Muscle layer of duodenum (tissue), 2 donors: ENCODE measurements around the gene TMPRSS15.

Experiments
- H3K27ac ChIP-seq: one replicate; pipeline ENCODE4 v1.7.0; 2013; ENCODE audit warnings: mild to moderate bottlenecking, low read length
- H3K27me3 ChIP-seq: one replicate; pipeline ENCODE4 v1.7.0; 2013; ENCODE audit warnings: low read depth, mild to moderate bottlenecking, control low read depth, low read length
- H3K36me3 ChIP-seq, 2 donors: one replicate each; pipeline ENCODE4 v1.7.0; 2013; ENCODE audit warnings: low read length in 2 of 2, control low read depth in 1 of 2, mild to moderate bottlenecking in 1 of 2; ENCODE audit not compliant: insufficient read depth in 2 of 2, control insufficient read depth in 1 of 2
- H3K4me1 ChIP-seq, 2 donors: one replicate each; pipeline ENCODE4 v1.7.0; 2013; ENCODE audit warnings: low read length in 2 of 2, mild to moderate bottlenecking in 2 of 2, control low read depth in 1 of 2, moderate library complexity in 1 of 2; ENCODE audit not compliant: insufficient read depth in 2 of 2, control insufficient read depth in 1 of 2
- H3K4me3 ChIP-seq, 2 donors: one replicate each; pipeline ENCODE4 v1.7.0; 2013; ENCODE audit warnings: low read length in 2 of 2, low read depth in 1 of 2, mild to moderate bottlenecking in 1 of 2
- H3K9me3 ChIP-seq, 2 donors: one replicate each; pipeline ENCODE4 v1.7.0; 2013; ENCODE audit warnings: low read length in 2 of 2, control low read depth in 1 of 2, mild to moderate bottlenecking in 1 of 2; ENCODE audit not compliant: control insufficient read depth in 1 of 2
- donor health status: healthy.

Gene TMPRSS15

DNA sequence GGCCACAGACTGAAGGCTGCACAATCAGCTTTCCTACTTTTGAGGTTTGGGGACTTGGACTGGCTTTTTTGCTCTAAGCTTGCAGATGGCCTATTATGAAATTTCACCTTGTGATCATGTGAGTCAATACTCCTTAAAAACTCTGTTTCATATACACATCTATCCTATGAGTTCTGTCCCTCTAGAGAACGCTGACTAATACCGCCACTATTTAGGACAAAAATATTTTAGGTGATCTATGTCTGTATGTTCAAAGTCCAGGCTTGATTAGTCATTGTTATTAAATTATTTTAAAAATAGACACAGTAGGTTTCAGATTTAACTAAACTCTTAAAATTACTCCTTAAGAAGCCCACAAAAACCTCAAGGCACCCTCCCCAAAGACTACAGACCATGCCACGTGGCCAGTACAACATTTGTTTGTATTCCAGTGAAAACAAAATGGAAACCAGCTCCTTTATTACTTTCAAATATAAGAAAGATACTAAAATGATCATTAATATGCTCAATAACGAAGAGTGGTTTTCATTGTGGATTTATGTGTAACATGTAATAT is 63.1 kb downstream of the TMPRSS15 start:
- H3K27me3 ChIP-seq, result no peaks in the 10 kb centered on the region
- no peaks in the 10 kb centered on the region for H3K36me3 ChIP-seq
- H3K9me3 ChIP-seq, result no peaks in the 10 kb centered on the region
- H3K27ac ChIP-seq, result no peak overlapping the region
- H3K4me1 ChIP-seq, result no peaks in the 10 kb centered on the region
- H3K4me3 ChIP-seq, result no peak overlapping the region

DNA sequence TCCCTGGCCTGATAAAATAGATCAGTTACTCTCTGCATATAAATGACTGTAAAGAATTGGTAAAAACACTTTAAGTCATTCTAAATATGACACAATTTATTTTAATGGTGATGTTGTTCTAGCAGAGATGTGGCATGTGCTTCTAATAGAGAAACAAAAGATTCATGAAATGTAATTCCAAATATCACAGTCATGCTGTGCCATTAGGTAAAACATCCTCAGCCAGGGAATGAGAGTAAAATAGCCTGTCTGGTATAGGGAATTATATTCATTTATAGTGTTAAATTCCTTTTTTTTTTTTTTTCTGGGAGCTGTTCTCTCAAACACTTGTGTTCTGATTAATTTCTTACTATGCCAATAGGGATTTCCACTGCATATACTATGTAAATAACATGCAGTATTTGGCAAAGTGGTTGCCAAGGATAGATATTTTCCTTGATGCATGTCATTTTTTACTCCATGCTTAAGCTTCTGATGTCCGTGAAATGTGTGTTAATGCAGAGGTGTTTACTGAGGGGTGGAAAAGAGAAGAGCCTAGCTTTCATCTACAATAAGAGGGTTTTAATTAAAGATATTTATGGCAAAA is 67.8 kb downstream of the TMPRSS15 start:
- Histone ChIP-seq H3K27me3 (no peaks in the 10 kb centered on the region), H3K27ac (no peak overlapping the region), H3K4me1 (no peaks in the 10 kb centered on the region), H3K4me3 (no peak overlapping the region), H3K36me3 (no peaks in the 10 kb centered on the region), H3K9me3 (no peaks in the 10 kb centered on the region)

DNA sequence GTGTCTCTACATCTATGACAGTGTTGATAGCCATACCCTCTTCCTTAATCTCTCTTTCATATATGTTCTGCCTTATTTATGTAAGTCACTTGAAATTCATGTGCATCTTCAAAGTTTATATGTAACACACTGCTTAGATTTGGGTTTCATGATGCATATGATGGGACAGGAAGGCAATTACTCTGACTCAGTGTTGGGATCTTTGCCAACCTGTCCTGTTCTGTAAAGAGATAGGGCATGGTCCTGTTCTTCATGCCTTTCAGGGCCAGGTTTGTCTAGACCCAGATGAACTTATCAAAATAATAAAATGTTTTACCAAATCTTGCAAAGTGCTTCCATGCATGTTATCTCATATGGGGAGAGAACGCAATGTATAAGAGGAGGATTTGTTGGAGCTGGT is 69.5 kb downstream of the TMPRSS15 start:
- no peaks in the 10 kb centered on the region for H3K4me1 ChIP-seq
- no peaks in the 10 kb centered on the region for H3K36me3 ChIP-seq

DNA sequence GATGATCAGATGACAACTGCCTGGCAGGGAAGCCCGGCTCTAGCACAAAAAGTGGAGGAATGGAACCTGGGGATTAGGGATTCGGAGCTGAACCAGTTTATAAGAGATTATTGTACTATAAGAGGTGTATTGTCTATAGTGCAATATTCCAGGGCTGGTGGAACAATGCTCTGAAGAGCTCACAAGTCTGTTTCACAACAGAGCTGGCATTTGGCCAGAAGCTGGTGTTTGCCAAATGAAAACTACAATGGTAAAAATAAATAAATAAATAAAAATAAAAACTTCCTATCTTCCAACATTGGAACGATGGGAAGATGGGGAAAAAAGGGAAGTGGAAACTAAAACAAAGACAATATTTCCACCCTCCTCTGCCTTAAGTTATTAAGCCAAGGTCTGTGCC is 85.4 kb downstream of the TMPRSS15 start:
- H3K9me3 ChIP-seq, result no peaks in the 10 kb centered on the region
- H3K27me3 ChIP-seq, result no peaks in the 10 kb centered on the region
- H3K36me3 ChIP-seq, result no peaks in the 10 kb centered on the region
- H3K27ac ChIP-seq, result no peak overlapping the region
- no peaks in the 10 kb centered on the region for H3K4me1 ChIP-seq
- H3K4me3 ChIP-seq, result no peak overlapping the region

More for the DNA sequence above, 69.5 kb downstream of the TMPRSS15 start:
- Histone ChIP-seq H3K27ac (no peak overlapping the region), H3K9me3 (no peaks in the 10 kb centered on the region), H3K4me3 (no peak overlapping the region), H3K27me3 (no peaks in the 10 kb centered on the region)

DNA sequence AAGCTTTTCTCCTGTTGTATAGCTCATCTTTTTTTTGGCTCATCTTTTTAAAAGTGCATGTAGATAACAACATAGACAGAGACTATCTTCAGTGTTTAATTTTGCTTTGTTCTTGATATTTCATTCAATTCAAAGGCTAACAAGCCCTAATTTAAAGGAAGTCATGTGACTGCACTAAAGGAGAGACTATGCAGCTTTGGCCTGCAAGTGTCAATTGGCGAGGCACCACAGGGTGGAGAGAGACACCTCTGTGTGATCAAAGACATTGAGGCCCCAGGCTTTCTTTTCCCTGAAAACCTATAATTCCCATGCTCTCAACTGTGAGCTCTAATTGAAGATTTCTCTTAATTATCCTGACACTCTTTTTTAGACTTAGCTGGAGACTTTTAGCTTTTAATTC is 105.4 kb downstream of the TMPRSS15 start:
- Histone ChIP-seq H3K9me3 (no peaks in the 10 kb centered on the region), H3K4me1 (no peaks in the 10 kb centered on the region), H3K27me3 (no peaks in the 10 kb centered on the region), H3K4me3 (no peak overlapping the region), H3K27ac (no peak overlapping the region), H3K36me3 (no peaks in the 10 kb centered on the region)

DNA sequence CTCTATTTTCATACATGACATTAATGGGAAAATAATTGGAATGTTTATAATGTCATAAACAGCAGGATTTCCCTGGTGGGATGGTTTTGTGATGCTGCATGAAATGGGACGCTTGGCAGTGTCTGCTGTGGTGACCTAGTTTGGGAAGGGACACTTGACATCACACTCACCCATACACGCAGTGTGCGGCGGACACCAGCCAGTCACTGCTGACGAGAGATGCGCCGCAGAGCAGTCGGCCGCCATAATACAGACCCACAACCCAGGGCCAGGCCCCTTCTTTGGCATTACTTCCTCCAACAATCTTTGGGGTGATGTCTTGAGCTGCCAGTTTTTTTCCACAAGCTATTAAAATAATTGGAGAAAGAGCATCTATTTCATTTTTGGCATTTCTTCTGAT is 109.5 kb downstream of the TMPRSS15 start:
- no peaks in the 10 kb centered on the region for H3K4me1 ChIP-seq
- no peaks in the 10 kb centered on the region for H3K36me3 ChIP-seq
- H3K27me3 ChIP-seq, result no peaks in the 10 kb centered on the region
- H3K4me3 ChIP-seq, result no peak overlapping the region
- H3K9me3 ChIP-seq, result no peaks in the 10 kb centered on the region
- no peak overlapping the region for H3K27ac ChIP-seq

DNA sequence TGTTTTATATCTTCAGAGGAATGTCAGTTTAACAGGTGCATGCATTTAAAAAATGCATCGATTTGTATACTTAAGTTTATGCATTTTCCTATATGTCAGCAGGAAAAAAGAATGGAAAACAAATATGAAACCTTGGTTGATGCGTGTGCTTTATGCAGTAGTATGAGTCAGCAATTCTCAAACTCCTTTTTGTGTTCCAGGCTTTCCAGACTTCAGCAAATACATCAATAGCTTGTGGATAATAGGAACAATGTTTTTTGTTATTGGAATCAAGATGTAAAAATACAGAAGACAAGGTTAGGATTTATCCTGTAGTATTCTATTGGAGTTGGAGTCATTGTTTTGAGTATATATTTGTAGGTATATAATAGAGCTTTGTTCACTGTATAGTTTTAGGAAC is 113.7 kb downstream of the TMPRSS15 start:
- Histone ChIP-seq H3K4me3 (no peak overlapping the region), H3K9me3 (peaks cover 0 to 2% of the 10 kb centered on the region in 2 donors), H3K27me3 (no peaks in the 10 kb centered on the region), H3K36me3 (no peaks in the 10 kb centered on the region), H3K27ac (no peak overlapping the region), H3K4me1 (no peaks in the 10 kb centered on the region)

DNA sequence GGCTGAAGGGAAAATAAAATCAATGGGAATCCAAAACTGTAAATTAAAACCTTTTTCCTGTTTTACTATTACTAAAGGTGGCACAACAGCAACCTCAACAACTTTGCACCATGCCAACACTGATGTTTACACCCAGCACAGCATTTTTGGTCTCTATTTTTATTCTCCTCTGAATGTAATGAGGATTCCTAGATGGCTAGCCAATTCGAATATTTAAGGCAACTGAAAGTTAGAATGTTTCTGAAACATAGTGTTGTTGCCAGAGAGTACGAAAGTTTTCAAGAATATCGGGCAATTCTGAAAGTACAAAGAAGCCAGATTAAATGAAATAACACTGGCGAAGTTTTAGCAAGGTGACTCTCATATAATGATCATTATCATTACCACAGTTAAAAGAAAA is 118.2 kb downstream of the TMPRSS15 start:
- Histone ChIP-seq H3K36me3 (no peaks in the 10 kb centered on the region), H3K4me1 (no peaks in the 10 kb centered on the region)

DNA sequence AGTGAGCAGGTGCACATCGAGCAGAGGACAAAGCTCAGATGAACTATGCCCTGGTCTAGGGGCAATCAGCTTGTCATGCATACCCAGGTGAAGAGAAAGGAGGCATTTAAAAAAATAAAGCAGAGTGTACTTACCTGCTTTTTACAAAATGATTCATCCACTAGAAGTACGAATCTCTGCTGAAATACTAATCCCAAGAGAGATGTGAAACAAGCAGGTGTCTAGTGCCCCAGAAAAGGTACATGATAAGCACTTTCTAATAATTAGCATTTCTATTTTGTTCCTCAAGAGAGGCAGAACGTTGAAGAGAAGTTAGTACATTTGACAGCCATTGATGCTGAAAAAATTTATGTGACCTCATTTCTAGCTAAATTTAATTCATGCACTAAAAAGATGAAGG is 127.8 kb downstream of the TMPRSS15 start:
- Histone ChIP-seq H3K27me3 (no peaks in the 10 kb centered on the region), H3K4me1 (no peaks in the 10 kb centered on the region), H3K27ac (no peak overlapping the region), H3K4me3 (no peak overlapping the region), H3K9me3 (no peaks in the 10 kb centered on the region), H3K36me3 (no peaks in the 10 kb centered on the region)

More for the DNA sequence above, 118.2 kb downstream of the TMPRSS15 start:
- Histone ChIP-seq H3K9me3 (peaks cover 0 to 2% of the 10 kb centered on the region in 2 donors), H3K27me3 (no peaks in the 10 kb centered on the region), H3K27ac (no peak overlapping the region), H3K4me3 (no peak overlapping the region)

DNA sequence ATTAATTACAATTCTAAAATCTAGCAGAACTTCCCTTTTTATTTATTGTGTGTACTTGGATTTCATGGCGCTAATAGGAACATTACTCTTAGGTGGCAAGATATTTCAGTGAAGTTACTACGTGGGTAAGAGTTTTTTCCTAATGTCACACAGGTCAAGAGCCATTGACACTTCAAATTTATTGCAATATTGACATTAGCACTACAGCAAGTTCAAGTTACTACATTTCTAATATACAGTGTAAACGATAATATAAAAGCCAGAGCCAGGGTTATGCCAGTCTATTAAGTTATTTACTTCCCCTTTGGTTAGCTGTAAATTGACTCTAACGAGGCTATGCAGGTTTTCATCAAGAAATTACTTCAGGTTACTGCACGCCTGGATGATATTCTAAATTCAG is 129.2 kb downstream of the TMPRSS15 start:
- Histone ChIP-seq H3K27me3 (no peaks in the 10 kb centered on the region), H3K27ac (no peak overlapping the region), H3K4me1 (no peaks in the 10 kb centered on the region), H3K36me3 (no peaks in the 10 kb centered on the region), H3K9me3 (no peaks in the 10 kb centered on the region), H3K4me3 (no peak overlapping the region)

DNA sequence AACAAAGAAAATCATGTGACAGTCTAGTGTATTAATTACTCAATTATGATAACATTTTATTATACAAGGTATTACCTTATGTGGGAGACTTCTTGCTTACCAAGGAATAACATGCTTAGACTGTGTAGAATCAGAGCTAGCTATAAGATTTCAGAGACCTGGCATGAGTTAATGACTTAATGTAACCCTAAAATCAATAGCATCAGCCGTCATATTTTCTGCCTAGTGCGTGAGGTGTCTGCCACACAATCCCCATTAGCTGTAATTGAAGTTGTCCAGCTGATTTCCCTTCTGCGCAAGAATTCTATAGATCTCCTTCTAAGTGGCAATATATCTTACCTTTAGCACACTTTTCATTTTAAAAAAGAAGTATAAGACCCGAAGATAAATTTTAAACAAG is 130.2 kb downstream of the TMPRSS15 start:
- Histone ChIP-seq H3K36me3 (no peaks in the 10 kb centered on the region), H3K4me1 (no peaks in the 10 kb centered on the region), H3K27ac (no peak overlapping the region)

DNA sequence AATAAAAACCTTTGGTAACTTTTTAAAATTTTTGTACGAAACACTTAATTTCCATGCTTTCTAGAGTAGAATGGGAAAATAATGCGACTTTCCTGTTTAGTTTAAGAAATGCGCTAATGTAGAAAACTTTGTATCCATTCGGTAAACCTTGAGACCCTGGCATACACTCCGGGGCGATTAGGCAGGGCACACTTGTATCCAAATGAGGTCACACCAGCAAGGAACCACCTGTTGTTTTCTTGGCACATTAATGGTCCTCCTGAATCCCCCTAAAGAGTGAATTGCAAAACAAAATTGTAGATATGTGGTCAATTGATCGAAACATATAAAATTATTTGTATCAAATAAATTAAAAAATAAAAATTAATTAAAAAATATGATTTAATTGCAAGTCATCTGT is 133.7 kb downstream of the TMPRSS15 start:
- Histone ChIP-seq H3K4me1 (no peaks in the 10 kb centered on the region), H3K4me3 (no peak overlapping the region), H3K9me3 (no peaks in the 10 kb centered on the region), H3K27me3 (no peaks in the 10 kb centered on the region), H3K27ac (no peak overlapping the region), H3K36me3 (no peaks in the 10 kb centered on the region)

More for the DNA sequence above, 130.2 kb downstream of the TMPRSS15 start:
- Histone ChIP-seq H3K4me3 (no peak overlapping the region), H3K9me3 (no peaks in the 10 kb centered on the region), H3K27me3 (no peaks in the 10 kb centered on the region)
